IPS DF 4.7 (cell line): ENCODE results near the gene ATXN7L1.
"Not testable (repeated sequence)": the region's sequence is repeated elsewhere in the genome, so short reads cannot be mapped to it uniquely, and the experiment has no call there.

Experiments
- DNase-seq: peaks from one replicate; pipeline ENCODE4 v3.0.0-alpha.2; 2013; ENCODE audit warnings: low spot score; ENCODE audit errors: extremely low read depth

Gene ATXN7L1

GRCh38 chr7:105802604-105803428 lies 73.6 kb downstream of the ATXN7L1 start:
- DNase-seq = no peak

GRCh38 chr7:105800849-105801534 lies 75.4 kb downstream of the ATXN7L1 start:
- DNase-seq = no peak

- no peak for DNase-seq
These were observed 76.0 kb downstream of the ATXN7L1 start for GRCh38 chr7:105800442-105800841.

- no peak for DNase-seq
These were observed 76.7 kb downstream of the ATXN7L1 start for GRCh38 chr7:105799677-105800076.

GRCh38 chr7:105799006-105799405 lies 77.4 kb downstream of the ATXN7L1 start:
- DNase-seq = no peak

GRCh38 chr7:105797652-105798051 lies 78.7 kb downstream of the ATXN7L1 start:
- DNase-seq = no peak

- DNase-seq = no peak
These were observed 80.0 kb downstream of the ATXN7L1 start for GRCh38 chr7:105796365-105796764.

- no peak for DNase-seq
These were observed 81.4 kb downstream of the ATXN7L1 start for GRCh38 chr7:105794741-105795729.

GRCh38 chr7:105792488-105793370 lies 83.7 kb downstream of the ATXN7L1 start:
- DNase-seq = no peak

GRCh38 chr7:105791926-105792325 lies 84.5 kb downstream of the ATXN7L1 start:
- no peak for DNase-seq

- no peak for DNase-seq
These were observed 85.4 kb downstream of the ATXN7L1 start for GRCh38 chr7:105790996-105791395.

GRCh38 chr7:105790452-105790851 lies 85.9 kb downstream of the ATXN7L1 start:
- DNase-seq = not testable (repeated sequence)

GRCh38 chr7:105788816-105789349 lies 87.5 kb downstream of the ATXN7L1 start:
- no peak for DNase-seq

GRCh38 chr7:105788356-105788755 lies 88.0 kb downstream of the ATXN7L1 start:
- no peak for DNase-seq

- no peak for DNase-seq
These were observed 88.6 kb downstream of the ATXN7L1 start for GRCh38 chr7:105787793-105788192.

- no peak for DNase-seq
These were observed 89.6 kb downstream of the ATXN7L1 start for GRCh38 chr7:105786520-105787470.

- DNase-seq = no peak
These were observed 93.9 kb downstream of the ATXN7L1 start for GRCh38 chr7:105782391-105783042.
